ENCODE measurements around the gene ANKRD66.

The ANKRD66 gene

GRCh38 chr6:46757214-46757596 lies 10.5 kb downstream of the ANKRD66 start (continued):
- TF ChIP-seq ZNF692 (tag by site-specific recombination; IDR thresholded peaks at IDR 0.05) (peak; percentile 39; the same call in 1 of the 2 replicates), ZFP69B (tag by site-specific recombination; IDR thresholded peaks at IDR 0.05) (0 out of 2 replicates have a peak, but pooled peaks have one; percentile 20), ZNF544 (tag by site-specific recombination; IDR thresholded peaks at IDR 0.05) (no peak), ZNF843 (tag by site-specific recombination; IDR thresholded peaks at IDR 0.05) (0 out of 2 replicates have a peak, but pooled peaks have one; percentile 25), ZNF366 (tag by site-specific recombination; conservative IDR thresholded peaks at IDR 0.05) (peak; percentile 74; the same call in 1 of the 2 replicates), ZNF707 (tag by site-specific recombination; IDR thresholded peaks at IDR 0.05) (no peak), ZBTB21 (tag by site-specific recombination; IDR thresholded peaks at IDR 0.05) (peak; percentile 17; the same call in 1 of the 2 replicates), CTCF (tag by site-specific recombination; IDR thresholded peaks at IDR 0.05) (no peak), KLF8 (tag by site-specific recombination; IDR thresholded peaks at IDR 0.05) (0 out of 2 replicates have a peak, but pooled peaks have one; percentile 2)

GRCh38 chr6:46758960-46759753 lies 12.4 kb downstream of the ANKRD66 start:
- Histone ChIP-seq H3K4me1 (ENCODE audit: control insufficient read depth, insufficient read depth, low read length) (peaks cover 17% of the 10 kb centered on the region), H3K36me3 (ENCODE audit: control insufficient read depth in 2 of 2, insufficient read depth in 1 of 2, low read length in 2 of 2) (no peaks in the 10 kb centered on the region), H3K9me3 (ENCODE audit: control insufficient read depth, insufficient read depth, low read depth, low read length) (no peaks in the 10 kb centered on the region), H3K27ac (ENCODE audit: extremely low read depth, low read depth, low read length) (no peak overlapping the region), H3K4me3 (ENCODE audit: low read depth, low read length) (no peak overlapping the region)
- POLR2A ChIA-PET = interaction anchor here (0.5 kb wide), 1 partner anchor 199 kb away, joined by 3 read pairs; no protein-coding TSS in a partner anchor
- TF ChIP-seq ELK4 (IDR thresholded peaks at IDR 0.05; ENCODE audit: borderline replicate concordance, low read depth, low read length) = no peak
- TF ChIP-seq ZBTB17 (tag by site-specific recombination; IDR thresholded peaks at IDR 0.05) = no peak
- TF ChIP-seq ZNF555 (tag by site-specific recombination; conservative IDR thresholded peaks at IDR 0.05) = no peak
- TF ChIP-seq SETDB1 (IDR thresholded peaks at IDR 0.05; ENCODE audit: insufficient read length, low read length) = no peak
- TF ChIP-seq SP2 (tag by site-specific recombination; IDR thresholded peaks at IDR 0.05) = no peak
- no peak for TF ChIP-seq MZF1 (tag by site-specific recombination; IDR thresholded peaks at IDR 0.05; ENCODE audit: borderline replicate concordance)
- no peak for TF ChIP-seq ZSCAN23 (tag by site-specific recombination; IDR thresholded peaks at IDR 0.05)
- no peak for TF ChIP-seq ZBTB11 (tag by site-specific recombination; conservative IDR thresholded peaks at IDR 0.05; ENCODE audit: low read depth)
- no peak for TF ChIP-seq PATZ1 (tag by site-specific recombination; IDR thresholded peaks at IDR 0.05)
- TF ChIP-seq ZEB2 (tag by site-specific recombination; IDR thresholded peaks at IDR 0.05) = no peak
- TF ChIP-seq ZNF585B (tag by site-specific recombination; IDR thresholded peaks at IDR 0.05) = no peak
- CTCF ChIA-PET = no interaction called here
